AG04449 (cell line): ENCODE measurements around the gene CLMN.

Source experiments
- CTCF ChIA-PET: fragments of 350-600 bp; formaldehyde crosslinking; extraction: SDS; loops from one replicate; lab custom pipeline; 2021; ENCODE audit warnings: antibody characterized with exemption; lab: Yijun Ruan, JAX
- POLR2A ChIA-PET: fragments of 400-600, 350-600 bp; formaldehyde crosslinking; extraction: SDS; loops from one replicate; lab custom pipeline; 2020; ENCODE audit warnings: antibody characterized with exemption, inconsistent platforms; lab: Yijun Ruan, JAX
- DNase-seq: peaks from one replicate; pipeline ENCODE4 v3.0.0-alpha.2; 2010; ENCODE audit warnings: low read depth, low spot score
- H3K4me3 ChIP-seq: 2 replicates; pipeline ENCODE4 v1.5.1; 2011; ENCODE audit warnings: low read depth, mild to moderate bottlenecking, control low read depth, low read length
- CTCF ChIP-seq: IDR thresholded peaks from one replicate; pipeline ENCODE4 v1.5.1; 2011; ENCODE audit warnings: mild to moderate bottlenecking, moderate library complexity, low read length, control low read depth, inconsistent platforms; ENCODE audit not compliant: insufficient read depth; ENCODE audit errors: missing control alignments

CLMN gene

GRCh38 chr14:95190857-95191256 is 128.9 kb downstream of the CLMN start:
- no peak overlapping the region for H3K4me3 ChIP-seq
- DNase-seq: no peak
- TF ChIP-seq CTCF: no peak
- ChIA-PET CTCF (no interaction called here), POLR2A (no interaction called here)

- ChIA-PET CTCF (no interaction called here), POLR2A (no interaction called here)
- DNase-seq: no peak
- no peak overlapping the region for H3K4me3 ChIP-seq
- no peak for TF ChIP-seq CTCF
These were observed 129.3 kb downstream of the CLMN start for GRCh38 chr14:95190346-95190840.

- TF ChIP-seq CTCF: no peak
- ChIA-PET CTCF (no interaction called here), POLR2A (no interaction called here)
- no peak for DNase-seq
- H3K4me3 ChIP-seq: no peak overlapping the region
These were observed 130.2 kb downstream of the CLMN start for GRCh38 chr14:95189367-95190132.

- no peak for TF ChIP-seq CTCF
- CTCF ChIA-PET: no interaction called here
- POLR2A ChIA-PET: no interaction called here
- no peak for DNase-seq
- H3K4me3 ChIP-seq: no peak overlapping the region
These were observed 131.3 kb downstream of the CLMN start for GRCh38 chr14:95188380-95188779.

GRCh38 chr14:95185767-95186392 is 133.8 kb downstream of the CLMN start:
- DNase-seq: no peak
- ChIA-PET CTCF (no interaction called here), POLR2A (no interaction called here)
- H3K4me3 ChIP-seq: no peak overlapping the region
- TF ChIP-seq CTCF: no peak

- H3K4me3 ChIP-seq: no peak overlapping the region
- no peak for TF ChIP-seq CTCF
- POLR2A ChIA-PET: no interaction called here
- DNase-seq: no peak
- CTCF ChIA-PET: no interaction called here
These were observed 134.5 kb downstream of the CLMN start for GRCh38 chr14:95185033-95185766.
